HT-29 (cell line): ENCODE results near the gene C2CD4A. TPM values are rescaled to one million over a fixed set of nuclear protein-coding genes. Genes with fewer than 3 reads are reported as not detected.
A peak's percentile ranks its signal among the peaks of the same experiment; 100 is the strongest.
"Not testable (repeated sequence)": the region's sequence is repeated elsewhere in the genome, so short reads cannot be mapped to it uniquely, and the experiment has no call there.

Source experiments
- DNase-seq: peaks from one replicate; pipeline ENCODE4 v3.0.0-alpha.2; 2015; ENCODE audit warnings: low spot score
- total RNA-seq: library from RNA; depleted of rRNA; stranded (reverse); fragments of >200 nt; shearing (Covaris generic); gene quantifications from 2 replicates; pipeline ENCODE4 v1.2.3, GENCODE V29; 2014; rRNA removed

C2CD4A gene, protein sequence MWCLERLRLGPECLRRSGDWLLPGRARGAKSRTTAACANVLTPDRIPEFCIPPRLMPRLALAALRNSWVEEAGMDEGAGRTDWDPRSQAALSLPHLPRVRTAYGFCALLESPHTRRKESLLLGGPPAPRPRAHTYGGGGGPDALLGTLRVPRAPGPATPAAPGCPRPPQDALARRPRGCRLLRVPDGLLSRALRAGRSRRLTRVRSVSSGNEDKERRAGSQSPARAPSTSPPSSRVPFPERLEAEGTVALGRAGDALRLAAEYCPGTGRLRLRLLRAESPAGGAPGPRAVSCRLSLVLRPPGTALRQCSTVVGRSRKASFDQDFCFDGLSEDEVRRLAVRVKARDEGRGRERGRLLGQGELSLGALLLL
- total RNA-seq, result 0.10 and 0.58 TPM in 2 replicates

DNA sequence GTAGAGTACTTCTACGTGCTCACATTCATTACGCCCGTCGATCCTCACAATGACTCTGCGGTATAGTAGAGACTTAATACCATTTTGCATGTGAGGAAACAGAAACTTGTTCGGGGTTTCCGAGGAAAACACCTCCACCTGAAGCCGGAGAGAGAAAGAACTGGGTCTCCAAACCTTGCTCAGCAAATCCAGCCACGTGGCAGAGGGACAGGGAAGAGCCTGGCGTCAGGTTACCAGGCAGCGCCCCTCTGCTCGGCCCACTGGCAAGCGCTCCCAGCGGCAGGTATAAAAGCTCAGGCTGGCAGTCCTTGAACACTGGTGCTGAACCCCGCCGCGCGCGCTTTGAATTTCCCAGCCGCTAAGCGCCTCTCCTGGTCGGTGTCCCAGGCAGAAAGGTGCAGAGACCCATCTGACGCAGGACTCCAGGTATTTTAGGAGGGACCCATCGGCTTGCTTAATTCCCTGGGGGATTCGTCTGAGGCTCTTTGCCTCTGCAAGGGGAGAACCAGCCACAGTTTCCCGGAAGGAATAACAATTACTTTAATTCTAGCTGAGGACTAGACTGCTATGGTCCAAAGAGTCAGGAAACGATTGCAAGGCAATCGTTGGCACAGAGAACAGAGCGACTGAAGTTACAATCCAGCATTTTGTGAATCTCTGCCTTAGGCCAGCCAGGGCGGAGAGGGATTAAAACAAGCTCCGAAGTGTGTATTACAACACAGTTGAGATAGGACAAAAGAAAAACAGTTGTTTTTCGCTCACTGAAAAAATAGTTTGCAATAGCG, at the start of gene C2CD4A:
TSS of gene C2CD4A (plus strand) at position 315 of the 785 bp plus-strand sequence. CDS start 637 bp downstream, outside the sequence.
- DNase-seq, result peak; percentile 89

DNA sequence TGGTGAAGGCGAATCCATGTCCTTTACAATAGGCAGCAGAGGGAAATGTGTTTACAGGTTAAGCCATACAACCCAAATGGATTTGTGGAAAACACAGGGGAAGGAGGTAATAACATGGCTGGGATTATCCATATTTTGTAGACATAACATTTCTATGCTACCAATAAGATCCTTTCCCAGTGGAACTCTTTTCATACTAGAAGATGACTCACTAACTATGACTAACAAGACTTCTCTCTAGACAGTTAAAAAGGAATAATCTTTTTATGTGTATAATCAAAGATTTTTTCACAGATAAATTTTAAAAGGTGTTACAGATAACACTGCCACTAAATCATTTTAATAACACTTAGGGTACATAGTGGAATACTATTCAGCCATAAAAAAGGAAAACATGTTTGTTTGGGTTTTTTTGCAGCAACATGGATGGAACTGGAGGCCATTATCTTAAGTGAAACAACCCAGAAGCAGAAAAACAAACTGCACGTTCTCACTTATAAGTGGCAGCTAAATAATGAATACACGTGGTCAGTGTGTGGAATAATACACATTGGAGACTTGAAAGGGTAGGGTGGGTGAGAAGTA, 46.1 kb upstream of the C2CD4A start:
- no peak for DNase-seq

GRCh38 chr15:62021991-62022600, 44.7 kb upstream of the C2CD4A start:
- DNase-seq, result peak; percentile 33

DNA sequence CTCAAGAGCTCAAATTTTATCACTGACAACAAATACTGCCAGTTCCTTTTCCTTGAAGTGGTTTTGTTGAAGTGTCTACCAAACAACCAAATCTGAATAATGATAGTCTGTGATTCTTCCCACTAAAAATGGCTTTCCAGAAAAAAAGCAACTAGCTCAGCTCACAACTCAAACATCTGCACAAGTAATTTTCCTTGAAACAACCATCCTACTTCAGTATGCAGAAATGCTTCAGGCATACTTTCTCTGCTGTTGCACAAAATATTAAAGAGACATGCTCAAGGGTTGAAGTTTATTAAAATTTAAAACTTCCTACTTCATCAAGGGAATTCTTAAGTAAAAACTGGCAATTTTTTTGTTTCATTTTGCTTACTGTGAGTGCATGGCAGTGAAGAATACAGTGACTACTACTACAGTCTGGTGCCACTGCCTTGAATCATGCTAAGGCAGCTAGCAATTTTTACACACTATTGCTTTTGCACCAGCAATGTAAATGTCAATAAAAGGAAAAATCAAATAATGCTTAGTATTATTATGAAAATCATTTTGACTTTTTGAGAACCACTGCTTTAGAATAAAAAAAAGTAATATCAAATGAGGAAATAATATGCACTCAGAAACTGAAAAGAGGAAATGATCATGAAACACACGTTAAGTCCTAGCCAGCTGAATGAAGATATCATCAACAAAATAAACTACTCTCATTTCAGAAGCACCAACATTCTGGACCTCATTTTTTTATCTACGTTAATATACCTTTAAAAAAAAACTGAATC, 40.1 kb upstream of the C2CD4A start:
- no peak for DNase-seq

DNA sequence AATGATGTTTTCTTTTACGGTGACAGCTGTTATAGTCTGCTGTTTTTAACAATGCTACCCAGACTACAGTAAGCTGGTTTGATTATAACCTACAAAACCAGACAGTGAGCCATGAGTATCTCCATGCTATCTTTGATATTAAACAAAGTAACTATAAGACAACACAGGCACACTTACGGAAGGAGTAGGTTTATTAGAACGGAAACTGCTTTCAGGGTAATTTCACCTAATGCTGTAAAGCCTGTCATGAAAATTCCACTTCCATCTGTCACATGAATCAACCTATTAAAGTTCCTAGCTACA, 39.6 kb upstream of the C2CD4A start:
- no peak for DNase-seq

GRCh38 chr15:62027916-62028315, 38.9 kb upstream of the C2CD4A start:
- no peak for DNase-seq

DNA sequence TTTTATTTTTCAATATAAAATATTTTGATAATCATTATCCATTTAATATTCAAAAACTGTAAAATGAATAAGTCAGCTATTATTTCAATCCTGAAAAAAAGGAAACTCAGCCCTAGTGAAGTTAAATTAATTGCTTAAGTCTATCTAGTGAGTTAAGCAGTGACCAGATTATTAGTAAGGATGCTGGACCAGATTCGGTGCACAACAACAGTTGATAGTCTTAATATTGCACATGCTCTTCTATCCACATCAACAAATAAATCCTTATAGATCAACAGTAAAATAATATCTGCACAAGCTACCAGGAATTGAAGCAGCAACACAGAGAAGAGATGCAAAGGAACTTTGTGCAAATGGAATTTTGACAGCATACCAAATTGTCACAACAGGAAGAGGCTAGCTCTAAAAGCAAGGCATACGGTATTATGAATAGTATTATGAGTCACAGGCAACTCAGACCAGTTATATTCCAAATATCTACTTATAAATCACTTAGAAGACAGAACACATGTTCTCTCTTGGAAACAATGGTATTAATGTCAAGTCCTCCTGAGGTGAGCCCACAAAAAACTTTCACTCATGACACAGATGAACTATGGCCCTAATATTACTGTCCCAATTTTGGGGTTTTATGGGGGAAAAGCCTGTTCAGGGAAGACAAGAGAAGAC, 31.4 kb upstream of the C2CD4A start:
- no peak for DNase-seq

DNA sequence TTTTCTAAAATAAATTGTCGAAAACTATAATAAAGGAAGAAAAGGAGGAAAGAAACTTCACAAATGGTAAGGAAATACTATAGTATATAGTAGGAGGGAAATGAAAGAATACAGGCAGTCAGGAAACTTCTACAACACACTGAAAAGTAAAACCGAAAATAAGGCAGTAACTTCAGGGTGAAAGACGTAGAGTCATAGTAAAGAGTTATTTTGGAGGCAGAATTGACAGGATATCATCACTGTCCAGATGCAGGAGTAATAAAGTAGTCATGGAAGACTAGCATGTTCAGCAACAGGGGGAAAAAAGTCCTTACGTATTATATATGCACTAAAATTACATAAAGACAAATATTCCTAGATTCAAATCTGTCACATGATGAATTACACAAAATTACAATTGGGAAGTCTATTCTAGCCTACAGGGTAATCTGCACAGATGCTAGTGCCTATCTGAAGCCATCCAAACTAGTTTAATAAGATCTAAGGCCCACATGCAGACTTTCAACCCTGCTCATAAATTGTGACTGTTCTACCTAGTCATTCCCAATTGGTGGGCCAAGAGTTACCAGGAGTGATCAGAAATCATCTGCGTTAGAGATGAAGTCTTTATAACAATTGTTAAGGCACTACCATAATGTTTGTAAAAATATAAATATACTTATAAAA, 20.6 kb upstream of the C2CD4A start:
- no peak for DNase-seq

GRCh38 chr15:62047282-62047827, 19.4 kb upstream of the C2CD4A start:
- no peak for DNase-seq

- not testable (repeated sequence) for DNase-seq
Measured at GRCh38 chr15:62048254-62048653, 18.5 kb upstream of the C2CD4A start.

DNA sequence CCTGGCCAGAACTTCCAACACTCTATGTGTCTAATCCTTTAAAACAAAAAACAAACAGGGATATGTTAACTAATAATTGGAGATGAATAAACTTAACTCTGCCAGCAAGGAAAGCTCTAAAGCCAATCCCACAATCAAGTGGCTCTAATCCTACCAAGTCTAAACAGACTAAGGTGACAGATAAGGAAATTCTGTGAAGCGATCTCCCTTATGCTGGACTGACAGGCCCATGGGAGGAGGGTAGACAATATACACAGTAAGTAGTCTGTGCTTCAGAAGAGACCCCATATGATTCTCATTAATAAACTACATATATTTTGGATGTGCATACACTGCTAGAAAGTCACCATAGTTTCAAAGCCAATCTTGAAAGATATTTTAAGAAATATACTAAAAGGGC, 16.7 kb upstream of the C2CD4A start:
- DNase-seq, result no peak

GRCh38 chr15:62051166-62051565, 15.6 kb upstream of the C2CD4A start:
- DNase-seq, result no peak

- no peak for DNase-seq
Measured at GRCh38 chr15:62052713-62053112, 14.1 kb upstream of the C2CD4A start.

DNA sequence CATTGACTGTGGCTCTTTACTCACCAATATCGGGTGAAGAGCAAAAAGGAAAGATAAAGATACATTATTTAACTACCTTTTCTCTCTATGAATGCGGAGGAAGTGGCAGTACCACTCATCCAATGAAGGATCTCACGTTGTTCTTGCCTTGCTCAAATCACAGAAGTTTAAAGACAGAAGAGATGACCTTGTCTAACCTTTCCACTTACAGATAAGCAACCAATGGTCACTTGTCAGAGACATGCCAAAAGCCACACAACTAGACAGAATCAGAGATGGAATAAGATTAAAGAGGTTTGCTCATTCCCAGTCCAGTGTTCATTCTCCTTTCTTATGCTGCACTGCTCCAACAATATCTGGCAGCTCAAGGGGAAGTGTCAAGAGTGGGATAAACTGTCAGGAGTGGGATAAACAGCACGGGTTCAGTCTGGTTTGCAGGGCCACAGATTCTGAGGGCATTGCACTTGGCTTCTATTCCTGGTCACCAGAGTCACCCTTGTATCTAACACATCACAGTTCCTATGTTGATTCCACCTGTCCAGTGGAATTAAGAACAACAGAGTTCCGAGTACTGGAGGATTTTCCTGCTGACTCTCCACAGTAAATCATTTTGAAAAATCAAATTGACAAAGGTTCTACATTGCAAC, 13.2 kb upstream of the C2CD4A start:
- no peak for DNase-seq

GRCh38 chr15:62054979-62055378, 11.8 kb upstream of the C2CD4A start:
- no peak for DNase-seq

- DNase-seq, result no peak
Measured at GRCh38 chr15:62057341-62057980, 9.3 kb upstream of the C2CD4A start.

DNA sequence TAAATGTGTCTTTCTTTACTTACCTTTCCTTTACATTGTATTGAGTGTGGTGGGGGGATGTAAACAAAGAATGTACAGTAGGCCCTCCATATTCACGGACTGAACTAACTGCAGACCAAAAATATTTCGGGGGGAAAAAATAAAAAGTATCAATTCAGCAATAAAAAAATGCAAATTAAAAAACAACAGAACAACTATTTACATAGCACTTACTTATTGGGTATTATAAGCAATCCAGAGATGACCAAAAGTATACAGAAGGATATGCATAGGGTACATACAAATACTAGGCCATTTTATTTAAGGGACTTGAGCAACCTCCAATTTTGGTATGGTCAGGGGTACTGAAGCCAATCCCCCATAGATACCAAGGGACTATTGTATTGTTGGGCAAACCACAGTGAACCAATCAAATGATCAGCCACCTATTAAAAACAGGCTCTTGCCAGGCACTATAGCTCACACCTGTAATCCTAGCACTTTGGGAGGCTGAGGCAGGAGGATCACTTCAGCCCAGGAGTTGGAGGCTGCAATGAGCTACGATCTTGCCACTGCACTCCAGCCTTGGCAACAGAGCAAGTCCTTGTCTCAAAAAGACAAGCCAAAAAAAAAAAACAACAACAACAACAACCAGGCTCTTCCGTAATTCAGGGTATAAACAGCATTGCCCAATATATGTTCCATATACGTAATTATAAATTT, 8.3 kb upstream of the C2CD4A start:
- no peak for DNase-seq

DNA sequence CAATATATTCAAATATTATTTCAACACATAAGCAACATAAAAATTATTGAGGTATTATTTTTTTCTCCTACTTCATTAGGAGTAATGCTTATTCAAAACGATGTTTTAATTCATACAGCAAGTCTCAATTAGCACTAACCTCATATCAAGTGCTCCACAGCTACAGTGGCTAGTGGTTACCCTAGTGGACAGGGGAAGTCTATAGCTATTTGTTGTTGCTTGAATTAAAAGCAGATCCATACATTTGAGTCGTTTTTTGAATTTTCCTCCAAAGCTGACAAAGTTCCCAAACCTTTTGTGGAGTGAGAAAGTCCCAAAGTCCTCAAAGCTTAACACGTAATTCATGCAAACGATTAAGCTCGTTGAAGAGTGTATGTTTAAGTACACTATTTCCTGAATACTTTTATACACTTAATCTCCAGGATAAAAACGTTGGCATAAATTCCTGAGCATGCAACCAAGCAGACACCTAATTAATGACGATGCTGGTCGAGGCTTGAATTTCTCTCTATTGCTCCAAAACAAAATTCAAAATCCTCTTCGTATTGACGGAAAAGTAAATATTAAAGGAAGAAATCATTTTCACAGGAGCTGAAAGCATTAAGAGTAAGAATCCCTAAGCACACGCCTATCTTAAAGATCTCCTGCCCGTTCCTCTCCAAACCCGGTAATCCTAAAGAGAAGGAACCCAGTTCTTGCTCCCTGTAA, 7.5 kb upstream of the C2CD4A start:
- DNase-seq, result peak; percentile 49
